Keratinocyte (primary cell): Measurements from ENCODE around the gene SLC39A11. TPM values are rescaled to one million over a fixed set of nuclear protein-coding genes. Genes with fewer than 3 reads are reported as not detected.

Source experiments
- DNase-seq: peaks from one replicate; pipeline ENCODE4 v3.0.0-alpha.2; 2011; ENCODE audit warnings: low read depth, missing footprints, low spot score
- FAIRE-seq: peaks from 2 replicates; lab custom pipeline; 2011; peaks lifted over from hg19 to GRCh38; lab: Jason Lieb, UNC
- H2AFZ ChIP-seq: 2 replicates; pipeline ENCODE4 v1.6.0; 2012; ENCODE audit warnings: low read length, control low read depth, inconsistent platforms; ENCODE audit not compliant: control insufficient read depth
- H3K27ac ChIP-seq: 2 replicates; pipeline ENCODE4 v1.5.1; 2011; ENCODE audit warnings: low read length; ENCODE audit not compliant: control insufficient read depth, insufficient read depth
- H3K27me3 ChIP-seq: 3 replicates; pipeline ENCODE4 v1.6.0; 2011; ENCODE audit warnings: low read length; ENCODE audit not compliant: control insufficient read depth, insufficient read depth; ENCODE audit errors: extremely low read depth
- H3K36me3 ChIP-seq, 2 experiments: 2 replicates in 1 of 2; 3 replicates in 1 of 2; pipeline ENCODE4 v1.5.1; 2011; ENCODE audit warnings: low read length in 2 of 2, mild to moderate bottlenecking in 1 of 2; ENCODE audit not compliant: control insufficient read depth in 2 of 2, insufficient read depth in 2 of 2; ENCODE audit errors: extremely low read depth in 1 of 2
- H3K4me1 ChIP-seq: 3 replicates; pipeline ENCODE4 v1.5.1; 2011; ENCODE audit warnings: low read length; ENCODE audit not compliant: control insufficient read depth, insufficient read depth; ENCODE audit errors: extremely low read depth
- H3K4me2 ChIP-seq: 3 replicates; pipeline ENCODE4 v1.6.0; 2011; ENCODE audit warnings: low read depth, low read length; ENCODE audit not compliant: control insufficient read depth, insufficient read depth; ENCODE audit errors: extremely low read depth
- H3K4me3 ChIP-seq, 3 experiments: fragments of 200-600 bp in 1 of 3; sonication (generic) in 1 of 3; 2 replicates in 2 of 3; 3 replicates in 1 of 3; pipeline ENCODE4 v1.5.1; 2011 to 2016; ENCODE audit warnings: low read length in 3 of 3, mild to moderate bottlenecking in 3 of 3, control low read depth in 2 of 3, inconsistent platforms in 1 of 3, low read depth in 1 of 3, mixed read lengths in 1 of 3, mixed run types in 1 of 3, moderate library complexity in 1 of 3; ENCODE audit not compliant: control insufficient read depth in 2 of 3, insufficient read depth in 2 of 3; ENCODE audit errors: extremely low read depth in 1 of 3
- H3K79me2 ChIP-seq: 2 replicates; pipeline ENCODE4 v1.6.0; 2012; ENCODE audit warnings: low read length; ENCODE audit not compliant: control insufficient read depth, insufficient read depth
- H3K9ac ChIP-seq: 3 replicates; pipeline ENCODE4 v1.6.0; 2011; ENCODE audit warnings: low read length; ENCODE audit not compliant: control insufficient read depth, insufficient read depth; ENCODE audit errors: extremely low read depth
- H3K9me1 ChIP-seq: 3 replicates; pipeline ENCODE4 v1.6.0; 2011; ENCODE audit warnings: low read length; ENCODE audit not compliant: control insufficient read depth, insufficient read depth; ENCODE audit errors: extremely low read depth
- H3K9me3 ChIP-seq: 2 replicates; pipeline ENCODE4 v1.5.1; 2012; ENCODE audit warnings: low read depth, low read length; ENCODE audit not compliant: control insufficient read depth
- H4K20me1 ChIP-seq: 3 replicates; pipeline ENCODE4 v1.6.0; 2011; ENCODE audit warnings: low read length; ENCODE audit not compliant: control insufficient read depth, insufficient read depth; ENCODE audit errors: extremely low read depth
- CTCF ChIP-seq, 3 experiments: IDR thresholded peaks in 1 of 3; conservative IDR thresholded peaks in 1 of 3; optimal IDR thresholded peaks in 1 of 3; 2 replicates in 2 of 3; 3 replicates in 1 of 3; pipeline versions ENCODE3 to v1.5.1; 2011; ENCODE audit warnings: low read length in 3 of 3, mild to moderate bottlenecking in 3 of 3, moderate library complexity in 2 of 3, control low read depth in 1 of 3, inconsistent platforms in 1 of 3; ENCODE audit not compliant: insufficient read depth in 2 of 3; ENCODE audit errors: extremely low read depth in 1 of 3
- EZH2 ChIP-seq: IDR thresholded peaks from one replicate; pipeline ENCODE4 v1.6.1; 2012; ENCODE audit warnings: inconsistent platforms, mild to moderate bottlenecking, low read length, moderate library complexity
- dilution Hi-C: fragments of 300-500 bp; cut with MboI; formaldehyde crosslinking; loops from one replicate; pipeline ENCODE4 v1.7.0; 2020; ENCODE audit warnings: low sequenced_read_pairs; ENCODE audit not compliant: extremely low pct_ligation_motif_present
- polyA plus RNA-seq, 5 experiments: library from polyadenylated mRNA; depleted of rRNA in 3 of 5; stranded (reverse) in 3 of 5; stranded (forward) in 1 of 5; unstranded in 1 of 5; fragments of >200 nt; gene quantifications; 1 replicate in 1 of 5; 2 replicates in 3 of 5; 3 replicates in 1 of 5; pipeline versions ENCODE4 v1.2.1 to v1.2.3, GENCODE V29; 2011 to 2012; ENCODE audit warnings: missing spikeins in 2 of 5, low read depth in 1 of 5, low replicate concordance in 1 of 5

SLC39A11 gene
- polyA plus RNA-seq, 1 donor (not counting 4 experiments of a cell fraction or from before 2014, with no cell fraction given): 11.5 TPM

DNA sequence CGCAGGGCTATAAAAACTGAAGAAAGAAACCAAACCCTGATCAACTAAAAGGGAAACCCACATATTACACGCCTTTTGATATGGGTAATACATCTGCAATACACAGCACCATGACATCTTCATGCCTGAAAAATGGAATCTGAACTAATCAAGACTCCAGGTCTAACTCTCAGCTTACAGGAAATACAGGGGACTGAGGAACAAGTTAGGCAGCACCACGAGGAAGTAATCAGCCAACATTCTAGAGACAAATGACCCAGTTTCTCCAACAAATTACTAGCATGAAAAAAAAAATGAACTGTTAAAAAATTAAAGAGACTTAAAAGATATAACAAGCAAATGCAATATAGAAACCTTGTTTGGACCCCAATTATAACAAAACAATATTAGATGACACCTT, 9.1 kb downstream of the SLC39A11 start:
- no peak for DNase-seq
- peaks cover 0 to 4% of the 10 kb centered on the region in 2 experiments for H3K36me3 ChIP-seq
- FAIRE-seq: no peak

GRCh38 chr17:73074566-73074965, 17.9 kb downstream of the SLC39A11 start:
- H3K4me1 ChIP-seq: no peaks in the 10 kb centered on the region
- no peak overlapping the region for H3K4me3 ChIP-seq
- H4K20me1 ChIP-seq: no peaks in the 10 kb centered on the region
- TF ChIP-seq EZH2: no peak
- TF ChIP-seq CTCF (optimal IDR thresholded peaks at IDR 0.05 in 1 of 3, IDR thresholded peaks at IDR 0.05 in 1 of 3, conservative IDR thresholded peaks at IDR 0.05 in 1 of 3; ENCODE audit: extremely low read depth in 1 of 3, insufficient read depth in 2 of 3, low read length in 3 of 3): no peak
- no peak for DNase-seq
- H3K9me1 ChIP-seq: peaks cover 2% of the 10 kb centered on the region
- no peaks in the 10 kb centered on the region for H3K27me3 ChIP-seq
- no peaks in the 10 kb centered on the region for H3K79me2 ChIP-seq
- H3K27ac ChIP-seq: no peak overlapping the region
- no peak for FAIRE-seq
- no peaks in the 10 kb centered on the region for H3K9me3 ChIP-seq
- no peak overlapping the region for H3K4me2 ChIP-seq
- H2AFZ ChIP-seq: no peak overlapping the region
- dilution Hi-C loops: no loop called here
- H3K36me3 ChIP-seq: peaks cover 0 to 5% of the 10 kb centered on the region in 2 experiments
- H3K9ac ChIP-seq: no peak overlapping the region

More for the DNA sequence above, 9.1 kb downstream of the SLC39A11 start:
- no peaks in the 10 kb centered on the region for H3K9me1 ChIP-seq
- no peak overlapping the region for H3K4me2 ChIP-seq
- H3K9ac ChIP-seq: no peak overlapping the region
- dilution Hi-C loops: no loop called here
- no peaks in the 10 kb centered on the region for H3K27me3 ChIP-seq
- H2AFZ ChIP-seq: no peak overlapping the region
- no peaks in the 10 kb centered on the region for H4K20me1 ChIP-seq
- no peaks in the 10 kb centered on the region for H3K4me1 ChIP-seq
- no peak overlapping the region for H3K27ac ChIP-seq
- no peaks in the 10 kb centered on the region for H3K79me2 ChIP-seq
- H3K9me3 ChIP-seq: no peaks in the 10 kb centered on the region
- no peak overlapping the region for H3K4me3 ChIP-seq
- TF ChIP-seq EZH2: no peak
- TF ChIP-seq CTCF (optimal IDR thresholded peaks at IDR 0.05 in 1 of 3, IDR thresholded peaks at IDR 0.05 in 1 of 3, conservative IDR thresholded peaks at IDR 0.05 in 1 of 3; ENCODE audit: extremely low read depth in 1 of 3, insufficient read depth in 2 of 3, low read length in 3 of 3): no peak
